ENCODE data around the gene EXOC3.
"Not testable (repeated sequence)": the region's sequence is repeated elsewhere in the genome, so short reads cannot be mapped to it uniquely, and the experiment has no call there.

EXOC3 gene

GRCh38 chr5:507986-508575 lies 65.1 kb downstream of the EXOC3 start:
- not testable (repeated sequence) for DNase-seq

- no peak for DNase-seq
These were observed 66.7 kb downstream of the EXOC3 start for GRCh38 chr5:509611-510185.

GRCh38 chr5:510521-510920 lies 67.5 kb downstream of the EXOC3 start:
- DNase-seq, result peak in 1 of 2 donors; percentile 9

GRCh38 chr5:511476-511875 lies 68.5 kb downstream of the EXOC3 start:
- DNase-seq, result no peak

- DNase-seq, result peak; percentile 11 to 44
These were observed 70.5 kb downstream of the EXOC3 start for GRCh38 chr5:513216-514100.

GRCh38 chr5:514101-514485 lies 71.1 kb downstream of the EXOC3 start:
- no peak for DNase-seq

- DNase-seq, result no peak
These were observed 71.7 kb downstream of the EXOC3 start for GRCh38 chr5:514673-515072.

GRCh38 chr5:515273-515836 lies 72.4 kb downstream of the EXOC3 start:
- DNase-seq, result no peak

GRCh38 chr5:516338-516925 lies 73.5 kb downstream of the EXOC3 start:
- no peak for DNase-seq
